BLaER1 (cell line): ENCODE measurements around the gene CMPK2.

Experiments
- H3K27ac ChIP-seq: shearing (Covaris generic); formaldehyde crosslinking; 2 replicates; pipeline ENCODE4 v1.8.1; 2022
- H3K27me3 ChIP-seq: shearing (Covaris generic); formaldehyde crosslinking; 2 replicates; pipeline ENCODE4 v1.8.1; 2022
- H3K36me3 ChIP-seq: shearing (Covaris generic); formaldehyde crosslinking; 2 replicates; pipeline ENCODE4 v1.8.1; 2022
- H3K4me1 ChIP-seq: shearing (Covaris generic); formaldehyde crosslinking; 2 replicates; pipeline ENCODE4 v1.8.1; 2022
- H3K4me2 ChIP-seq: shearing (Covaris generic); formaldehyde crosslinking; 2 replicates; pipeline ENCODE4 v1.8.1; 2022
- H3K4me3 ChIP-seq: shearing (Covaris generic); formaldehyde crosslinking; 2 replicates; pipeline ENCODE4 v1.8.1; 2022
- H3K9ac ChIP-seq: shearing (Covaris generic); formaldehyde crosslinking; 2 replicates; pipeline ENCODE4 v1.8.1; 2022
- H3K9me3 ChIP-seq: shearing (Covaris generic); formaldehyde crosslinking; 2 replicates; pipeline ENCODE4 v1.8.1; 2022
- H4K20me1 ChIP-seq: shearing (Covaris generic); formaldehyde crosslinking; 2 replicates; pipeline ENCODE4 v1.8.1; 2022
- Cebpa-rat ChIP-seq: shearing (Covaris generic); IDR thresholded peaks from 2 replicates; pipeline ENCODE4 v1.8.1; 2022

The CMPK2 gene

GRCh38 chr2:6896930-6897759 lies 31.4 kb upstream of the CMPK2 start:
- Histone ChIP-seq H3K9ac (no peak overlapping the region), H3K36me3 (no peaks in the 10 kb centered on the region), H3K9me3 (0 out of 2 replicates have a peak, but pooled peaks cover 3% of the 10 kb centered on the region), H3K27me3 (no peaks in the 10 kb centered on the region), H3K4me3 (no peak overlapping the region), H3K27ac (no peak overlapping the region), H4K20me1 (no peaks in the 10 kb centered on the region), H3K4me1 (no peaks in the 10 kb centered on the region), H3K4me2 (no peak overlapping the region)
- TF ChIP-seq Cebpa-rat = no peak

GRCh38 chr2:6893876-6894482 lies 28.3 kb upstream of the CMPK2 start:
- Histone ChIP-seq H3K4me3 (no peak overlapping the region), H3K27me3 (no peaks in the 10 kb centered on the region), H4K20me1 (no peaks in the 10 kb centered on the region), H3K27ac (no peak overlapping the region), H3K9me3 (no peaks in the 10 kb centered on the region), H3K4me1 (no peaks in the 10 kb centered on the region), H3K4me2 (no peak overlapping the region), H3K36me3 (no peaks in the 10 kb centered on the region), H3K9ac (no peak overlapping the region)
- no peak for TF ChIP-seq Cebpa-rat

GRCh38 chr2:6888724-6889123 lies 23.0 kb upstream of the CMPK2 start:
- no peak overlapping the region for H3K4me2 ChIP-seq
- no peak overlapping the region for H3K27ac ChIP-seq
- no peak for TF ChIP-seq Cebpa-rat
- H3K9me3 ChIP-seq = no peaks in the 10 kb centered on the region
- no peaks in the 10 kb centered on the region for H3K27me3 ChIP-seq
- H3K9ac ChIP-seq = no peak overlapping the region
- no peak overlapping the region for H3K4me3 ChIP-seq
- H4K20me1 ChIP-seq = no peaks in the 10 kb centered on the region
- no peaks in the 10 kb centered on the region for H3K4me1 ChIP-seq
- no peaks in the 10 kb centered on the region for H3K36me3 ChIP-seq

- Histone ChIP-seq H3K4me1 (no peaks in the 10 kb centered on the region), H3K4me2 (no peak overlapping the region), H3K27me3 (no peaks in the 10 kb centered on the region), H3K9me3 (no peaks in the 10 kb centered on the region), H3K4me3 (no peak overlapping the region), H3K27ac (no peak overlapping the region), H3K9ac (no peak overlapping the region), H4K20me1 (no peaks in the 10 kb centered on the region), H3K36me3 (no peaks in the 10 kb centered on the region)
- no peak for TF ChIP-seq Cebpa-rat
Measured at GRCh38 chr2:6887751-6888192, 22.1 kb upstream of the CMPK2 start.

- no peak overlapping the region for H3K27ac ChIP-seq
- H3K9ac ChIP-seq = no peak overlapping the region
- H3K4me1 ChIP-seq = peaks cover 4% of the 10 kb centered on the region
Measured at GRCh38 chr2:6885968-6886367, 20.3 kb upstream of the CMPK2 start.

GRCh38 chr2:6885551-6885950 lies 19.8 kb upstream of the CMPK2 start:
- Histone ChIP-seq H3K4me3 (no peak overlapping the region), H3K36me3 (no peaks in the 10 kb centered on the region), H3K27me3 (no peaks in the 10 kb centered on the region), H3K4me2 (no peak overlapping the region), H3K9ac (no peak overlapping the region), H3K27ac (no peak overlapping the region), H3K4me1 (peaks cover 9% of the 10 kb centered on the region), H4K20me1 (no peaks in the 10 kb centered on the region), H3K9me3 (no peaks in the 10 kb centered on the region)
- no peak for TF ChIP-seq Cebpa-rat

More at GRCh38 chr2:6885968-6886367, 20.3 kb upstream of the CMPK2 start:
- Histone ChIP-seq H4K20me1 (no peaks in the 10 kb centered on the region), H3K36me3 (no peaks in the 10 kb centered on the region), H3K27me3 (no peaks in the 10 kb centered on the region), H3K4me3 (no peak overlapping the region), H3K4me2 (no peak overlapping the region), H3K9me3 (no peaks in the 10 kb centered on the region)
- TF ChIP-seq Cebpa-rat = no peak

- H4K20me1 ChIP-seq = no peaks in the 10 kb centered on the region
- no peak overlapping the region for H3K4me2 ChIP-seq
- H3K27me3 ChIP-seq = no peaks in the 10 kb centered on the region
- H3K9ac ChIP-seq = no peak overlapping the region
- no peaks in the 10 kb centered on the region for H3K36me3 ChIP-seq
- no peaks in the 10 kb centered on the region for H3K9me3 ChIP-seq
- peaks cover 14% of the 10 kb centered on the region for H3K4me1 ChIP-seq
- H3K27ac ChIP-seq = no peak overlapping the region
- TF ChIP-seq Cebpa-rat = no peak
- H3K4me3 ChIP-seq = no peak overlapping the region
Measured at GRCh38 chr2:6883448-6884122, 17.9 kb upstream of the CMPK2 start.

- Histone ChIP-seq H3K9me3 (no peaks in the 10 kb centered on the region), H3K4me3 (no peak overlapping the region), H3K9ac (no peak overlapping the region), H3K27me3 (no peaks in the 10 kb centered on the region), H3K4me2 (0 out of 2 replicates have a peak overlapping the region, but pooled peaks have one; percentile 0), H4K20me1 (no peaks in the 10 kb centered on the region), H3K27ac (no peak overlapping the region), H3K36me3 (no peaks in the 10 kb centered on the region), H3K4me1 (peaks cover 28% of the 10 kb centered on the region)
- TF ChIP-seq Cebpa-rat = no peak
Measured at GRCh38 chr2:6881516-6881915, 15.8 kb upstream of the CMPK2 start.

- Histone ChIP-seq H3K27me3 (no peaks in the 10 kb centered on the region), H3K27ac (no peak overlapping the region), H3K9ac (no peak overlapping the region), H4K20me1 (no peaks in the 10 kb centered on the region), H3K36me3 (no peaks in the 10 kb centered on the region), H3K4me2 (0 out of 2 replicates have a peak overlapping the region, but pooled peaks have one; percentile 0), H3K4me1 (peaks cover 28% of the 10 kb centered on the region), H3K9me3 (no peaks in the 10 kb centered on the region), H3K4me3 (no peak overlapping the region)
- no peak for TF ChIP-seq Cebpa-rat
Measured at GRCh38 chr2:6881046-6881445, 15.3 kb upstream of the CMPK2 start.
